Stimulated activated CD8-positive, alpha-beta memory T cell treated with anti-CD3 and anti-CD28 coated beads, Interleukin-12 subunit alpha, Interleukin-12 subunit beta, amount 100 ng/mL, for 24 hours (primary cell): Measurements from ENCODE around the gene SLC37A3.
"Not testable (repeated sequence)": the region's sequence is repeated elsewhere in the genome, so short reads cannot be mapped to it uniquely, and the experiment has no call there.

Experiments used
- DNase-seq: peaks from one replicate; pipeline ENCODE4 v3.0.0-alpha.2; 2020; ENCODE audit errors: extremely low read depth

SLC37A3 gene

DNA sequence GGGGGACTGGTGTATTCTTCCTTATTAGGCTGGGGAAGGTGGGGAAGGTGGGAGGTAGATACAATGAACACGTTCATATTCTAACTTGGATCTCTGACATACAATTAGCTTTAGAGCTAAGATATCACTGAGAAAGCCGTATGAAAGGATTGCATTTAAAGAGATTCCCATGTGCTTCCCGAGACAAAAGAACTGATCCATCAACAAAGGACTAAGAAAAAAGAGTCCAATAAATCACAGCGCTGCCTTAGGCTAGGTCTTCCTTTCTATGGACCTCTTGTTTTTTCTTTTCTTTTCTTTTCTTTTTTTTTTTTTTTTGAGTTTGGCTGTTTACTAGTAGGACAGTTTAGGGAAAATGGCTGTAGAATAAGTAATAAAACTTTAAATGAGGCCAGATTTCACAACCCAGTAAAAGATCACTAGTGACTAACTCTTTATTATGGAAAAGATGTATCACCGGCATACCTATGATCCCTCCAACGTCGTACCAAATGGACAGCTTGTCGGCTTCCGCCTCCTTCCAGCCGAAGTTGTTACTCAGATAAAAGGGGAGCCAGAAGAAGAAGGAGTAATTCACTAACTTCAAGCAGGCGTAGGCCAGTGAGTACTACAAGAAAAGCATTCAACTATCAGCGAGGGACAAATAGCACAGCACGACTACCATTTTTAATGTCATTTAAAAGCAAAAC, 50.0 kb downstream of the SLC37A3 start:
- DNase-seq, result no peak

DNA sequence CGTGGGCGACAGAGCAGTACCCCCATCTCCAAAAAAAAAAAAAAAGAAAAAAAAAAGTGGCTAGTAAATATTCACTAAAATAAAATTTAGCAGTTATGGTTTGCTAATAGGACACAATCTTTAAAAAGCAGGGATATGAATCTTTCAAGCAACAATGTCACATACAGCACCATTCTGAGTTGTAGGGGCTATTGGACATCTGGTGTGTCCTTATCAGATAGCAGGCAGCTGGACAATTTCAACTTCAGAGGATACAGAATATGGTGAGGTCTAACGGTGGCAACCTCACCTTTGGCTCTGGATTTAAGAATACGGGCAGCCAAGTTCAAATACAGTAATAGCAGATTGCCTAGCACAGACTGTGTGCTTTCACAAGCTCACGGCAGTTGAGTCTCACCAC, 51.1 kb downstream of the SLC37A3 start:
- DNase-seq, result no peak

- no peak for DNase-seq
Measured at GRCh38 chr7:140345426-140345825, 52.9 kb downstream of the SLC37A3 start.

DNA sequence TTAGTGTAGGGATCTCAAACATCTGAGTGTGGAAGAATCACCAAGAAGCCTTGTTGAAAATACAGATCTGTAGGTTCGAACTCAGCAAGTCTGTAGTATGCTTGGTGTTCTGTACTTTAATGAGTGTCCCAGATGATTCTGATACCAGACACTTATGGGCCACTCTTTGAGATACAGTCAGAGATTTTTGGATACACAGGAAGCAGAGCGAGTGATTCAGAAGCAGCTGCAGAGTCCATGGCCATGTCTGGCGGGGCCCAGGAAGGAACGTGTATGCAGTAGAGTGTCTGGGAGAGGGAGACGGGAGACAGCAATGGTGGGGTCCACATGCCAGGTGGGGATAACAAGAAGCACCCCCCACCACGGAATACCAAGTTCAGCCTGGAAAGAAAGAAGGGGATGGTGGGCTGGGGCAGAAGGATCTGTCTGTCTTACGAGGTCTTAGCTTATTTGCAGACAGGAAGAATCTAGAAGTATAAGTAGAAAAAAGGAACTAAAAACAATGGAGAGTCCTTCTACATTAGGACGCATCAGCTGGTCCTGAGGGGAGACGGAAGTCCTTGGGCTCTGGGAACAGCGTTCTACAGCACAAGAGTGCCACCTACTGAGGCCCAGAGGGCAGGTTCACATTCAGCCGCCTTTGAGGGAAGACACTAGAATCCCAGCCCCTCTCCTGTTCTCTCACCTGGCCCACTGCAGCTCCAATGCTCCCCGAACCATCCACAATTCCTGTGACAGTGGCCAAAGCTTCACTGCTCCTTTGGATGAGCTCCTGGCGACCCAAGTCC, 55.4 kb downstream of the SLC37A3 start:
- no peak for DNase-seq

GRCh38 chr7:140338959-140339358, 59.4 kb downstream of the SLC37A3 start:
- DNase-seq, result not testable (repeated sequence)

GRCh38 chr7:140334341-140335057, 63.8 kb downstream of the SLC37A3 start:
- DNase-seq, result no peak

DNA sequence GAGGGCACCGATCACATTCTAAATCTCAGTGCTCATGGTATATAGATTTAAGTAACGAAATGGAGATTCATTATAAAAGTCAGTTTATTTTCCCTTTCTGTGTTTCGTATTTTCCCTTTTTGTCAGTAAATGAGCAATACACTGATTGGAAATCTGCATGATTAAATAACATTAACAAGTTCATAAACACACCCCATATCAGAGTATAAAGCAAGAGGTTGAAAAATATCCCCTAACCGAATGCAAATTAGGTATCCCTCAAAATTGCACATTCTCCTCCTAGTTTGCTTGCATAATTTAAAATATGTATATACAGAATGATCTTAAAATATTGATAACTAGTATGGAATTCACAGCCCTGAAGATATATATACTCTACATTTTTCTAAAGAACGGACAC, 64.6 kb downstream of the SLC37A3 start:
- DNase-seq, result no peak

GRCh38 chr7:140333223-140333622, 65.1 kb downstream of the SLC37A3 start:
- no peak for DNase-seq

- DNase-seq, result no peak
Measured at GRCh38 chr7:140330595-140330994, 67.7 kb downstream of the SLC37A3 start.

DNA sequence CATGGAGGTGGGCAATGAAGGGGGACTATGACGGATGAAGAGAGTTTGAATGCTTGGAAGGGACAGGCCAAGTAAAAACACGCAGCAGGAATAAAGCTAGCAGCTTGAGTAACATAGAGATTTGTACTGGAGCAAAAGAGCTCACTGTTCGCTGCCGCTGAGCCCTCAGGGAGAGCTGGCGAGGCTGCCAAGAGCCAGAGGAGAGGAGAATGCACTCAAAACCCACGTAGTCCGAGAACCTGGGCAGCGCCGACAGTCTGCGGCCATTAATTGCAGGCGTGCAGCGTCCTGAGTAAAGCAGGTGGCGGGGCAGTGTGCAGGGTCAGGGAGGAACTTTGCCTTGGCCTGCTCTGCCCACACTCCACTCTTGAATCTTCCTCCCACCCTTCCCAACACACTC, 68.2 kb downstream of the SLC37A3 start:
- DNase-seq, result no peak

GRCh38 chr7:140327261-140327661, 71.1 kb downstream of the SLC37A3 start:
- no peak for DNase-seq

GRCh38 chr7:140326116-140326928, 72.0 kb downstream of the SLC37A3 start:
- no peak for DNase-seq

- DNase-seq, result no peak
Measured at GRCh38 chr7:140325600-140325999, 72.7 kb downstream of the SLC37A3 start.

GRCh38 chr7:140324714-140325113, 73.6 kb downstream of the SLC37A3 start:
- DNase-seq, result no peak

DNA sequence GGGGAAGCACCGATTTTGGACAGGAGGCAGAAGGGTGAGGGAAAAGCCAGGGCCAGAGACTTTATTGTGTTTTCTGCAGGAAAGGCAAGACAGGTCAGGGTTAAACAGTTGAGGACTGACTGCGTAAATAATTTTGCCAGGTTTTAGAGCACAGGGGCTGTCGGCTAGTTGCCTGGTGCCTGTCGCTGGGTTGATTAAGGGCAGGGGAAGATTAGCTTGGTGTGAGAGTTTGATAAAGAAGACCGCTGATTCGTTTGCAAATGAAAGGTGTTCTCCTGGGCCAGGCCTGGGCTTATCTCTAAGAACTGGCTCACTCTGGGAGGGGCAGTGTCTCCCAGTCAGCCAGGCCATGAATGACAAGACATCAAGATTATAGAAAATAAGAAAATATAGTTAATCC, 75.6 kb downstream of the SLC37A3 start:
- no peak for DNase-seq

DNA sequence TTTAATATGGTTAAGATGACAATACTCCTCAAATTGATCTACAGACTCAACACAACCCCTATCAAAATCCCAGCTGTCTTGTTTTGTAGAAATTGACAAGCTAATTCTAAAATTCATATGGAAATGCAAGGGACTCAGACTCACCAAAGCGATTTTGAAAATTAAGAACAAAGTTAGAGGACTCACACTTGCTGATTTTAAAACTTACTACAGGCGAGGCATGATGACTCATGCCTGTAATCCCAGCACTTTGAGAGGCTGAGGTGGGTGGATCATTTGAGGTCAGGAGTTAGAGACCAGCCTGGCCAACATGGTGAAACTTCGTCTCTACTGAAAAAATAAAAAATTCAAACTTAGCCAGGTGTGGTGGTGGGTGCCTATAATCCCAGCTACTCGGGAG, 78.3 kb downstream of the SLC37A3 start:
- not testable (repeated sequence) for DNase-seq

- no peak for DNase-seq
Measured at GRCh38 chr7:140317999-140318398, 80.3 kb downstream of the SLC37A3 start.

DNA sequence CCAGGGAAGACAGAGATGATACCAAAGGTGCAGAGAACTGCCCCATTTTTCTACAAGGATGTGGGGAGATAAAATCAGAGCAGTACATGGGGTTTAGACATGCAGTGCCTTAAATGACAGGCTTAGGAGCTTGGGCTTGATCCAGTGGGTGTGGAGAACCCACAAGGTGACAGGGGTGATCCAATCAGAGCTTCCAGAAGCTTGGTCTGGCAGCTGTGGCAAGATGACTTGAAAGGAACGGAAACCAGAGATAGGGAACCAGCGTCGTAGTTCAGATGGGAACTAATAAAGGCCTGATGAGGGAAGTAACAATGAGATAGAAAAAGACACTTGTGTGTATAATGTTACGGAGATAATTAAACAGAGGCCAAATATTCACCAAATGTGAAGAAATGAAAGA, 80.7 kb downstream of the SLC37A3 start:
- no peak for DNase-seq

DNA sequence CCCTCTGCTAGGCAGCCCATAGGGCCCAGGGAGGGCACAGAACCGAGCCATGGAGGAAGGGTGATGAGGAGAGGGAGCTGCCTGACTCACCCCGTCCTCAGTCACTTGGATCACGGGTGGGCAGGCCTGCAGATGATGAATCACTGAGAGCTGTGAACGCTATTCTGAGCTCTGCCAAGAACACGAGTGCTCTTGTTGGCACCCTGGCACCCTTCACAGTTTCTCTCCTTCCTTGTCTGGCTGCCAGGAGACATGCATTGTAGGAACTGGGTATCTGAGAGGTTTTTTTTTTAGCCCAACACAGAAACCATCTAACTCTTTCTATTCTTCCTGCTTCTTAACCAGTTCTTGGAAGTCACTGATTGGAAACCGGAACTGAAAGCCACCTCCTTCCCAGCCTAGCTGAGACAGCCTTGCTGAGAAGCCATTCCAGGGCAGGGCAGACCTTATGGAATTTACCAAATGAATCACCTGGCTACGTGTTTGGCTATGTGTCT, 82.1 kb downstream of the SLC37A3 start:
- no peak for DNase-seq

DNA sequence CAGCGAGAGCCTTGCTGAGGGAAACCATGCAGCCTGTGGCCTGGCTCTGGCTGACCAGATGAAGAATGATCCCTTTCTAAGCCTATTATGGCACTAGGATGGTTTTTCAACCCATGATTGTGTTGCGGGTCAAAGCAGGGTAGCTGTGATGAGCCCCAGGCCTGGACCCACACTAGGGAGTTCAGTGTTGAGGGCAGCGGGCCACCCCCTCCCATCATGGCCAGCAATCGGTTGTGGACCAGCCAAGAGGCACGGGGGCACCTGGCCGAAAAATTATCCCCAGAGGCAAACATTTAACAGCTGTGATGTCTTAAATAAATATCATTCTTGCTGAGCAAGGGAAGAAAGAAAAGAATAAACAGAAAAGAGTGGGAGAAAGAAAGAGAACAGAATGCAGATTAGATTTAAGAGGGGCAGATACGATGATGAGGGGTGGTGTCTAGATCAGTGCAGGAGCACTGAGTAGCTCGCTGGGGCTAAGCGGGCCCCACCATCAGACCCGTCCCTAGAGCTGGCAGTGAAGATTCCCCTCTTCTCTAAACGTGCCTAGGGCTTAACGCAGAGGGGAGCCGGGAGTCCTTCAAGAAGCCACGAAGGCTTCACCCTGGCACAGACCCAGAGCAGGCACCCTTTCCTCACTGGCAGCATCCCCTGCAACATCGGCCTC, 82.7 kb downstream of the SLC37A3 start:
- DNase-seq, result no peak
